Sigmoid colon (tissue), 7 donors: ENCODE results near the gene TNRC18. TPM values are rescaled to one million over a fixed set of nuclear protein-coding genes. Genes with fewer than 3 reads are reported as not detected.

Experiments used
- DNase-seq: peaks from one replicate; pipeline ENCODE4 v3.0.0-alpha.2; 2019
- H3K27ac ChIP-seq, 4 donors: fragments of 200-600 bp; sonication (generic); one replicate each; pipeline ENCODE4 v1.5.1; 2016 to 2019; ENCODE audit warnings: mild to moderate bottlenecking in 1 of 4
- H3K27me3 ChIP-seq, 3 donors: fragments of 200-600 bp; sonication (generic); one replicate each; pipeline ENCODE4 v1.5.1; 2019; ENCODE audit warnings: mild to moderate bottlenecking in 1 of 3
- H3K36me3 ChIP-seq, 4 donors: fragments of 200-600 bp; sonication (generic); one replicate each; pipeline ENCODE4 v1.5.1; 2016 to 2019
- H3K4me1 ChIP-seq, 4 donors: fragments of 200-600 bp; sonication (generic); one replicate each; pipeline ENCODE4 v1.5.1; 2017 to 2019
- H3K4me3 ChIP-seq, 4 donors: fragments of 200-600 bp; sonication (generic); one replicate each; pipeline ENCODE4 v1.5.1; 2017 to 2019; ENCODE audit warnings: mild to moderate bottlenecking in 2 of 4, moderate library complexity in 1 of 4
- H3K9me3 ChIP-seq, 4 donors: fragments of 200-600 bp in 3 of 4; sonication (generic) in 3 of 4; one replicate each; pipeline versions ENCODE4 v1.5.1 to v1.6.1; 2013 to 2019
- EP300 ChIP-seq, 4 donors: sonication (generic); formaldehyde crosslinking; IDR thresholded peaks; one replicate each; pipeline ENCODE4 v1.6.1; 2017; ENCODE audit warnings: antibody characterized with exemption in 4 of 4
- POLR2A ChIP-seq, 2 donors: fragments of 450-650 bp; IDR thresholded peaks; one replicate each; pipeline ENCODE4 v1.6.1; 2016; ENCODE audit warnings: antibody characterized with exemption in 2 of 2, mild to moderate bottlenecking in 2 of 2, moderate library complexity in 2 of 2
- POLR2AphosphoS5 ChIP-seq, 4 donors: sonication (generic); formaldehyde crosslinking; IDR thresholded peaks; one replicate each; pipeline ENCODE4 v1.6.1; 2017; ENCODE audit warnings: antibody characterized with exemption in 4 of 4
- WGBS, 2 donors: extraction: QIAGEN DNeasy Blood & Tissue Kit; methylation state at CpG; one replicate each; pipeline ENCODE4 v1.1.7; 2013; 5-methylcytosine and 5-hydroxymethylcytosine counted together
- intact Hi-C: fragments of 100-400 bp; cut with DNase I; formaldehyde crosslinking; loops from one replicate; pipeline ENCODE4 v1.15.1; 2023
- polyA plus RNA-seq, 3 donors: library from polyadenylated mRNA; stranded (reverse); fragments of 200-250 nt; gene quantifications; one replicate each; pipeline ENCODE4 v1.2.3, GENCODE V29; 2013
- total RNA-seq, 4 donors: library from RNA; depleted of rRNA; stranded (reverse); fragments of >200 nt; gene quantifications; one replicate each; pipeline ENCODE4 v1.1.0, GENCODE V29; 2016
- TF ChIP-seq, protein P1 (sequence below), 4 experiments: fragments of 450-650 bp in 3 of 4; fragments of 200-600 bp in 1 of 4; IDR thresholded peaks; one replicate each; pipeline ENCODE4 v1.5.1; 2016 to 2019; ENCODE audit warnings: antibody characterized with exemption in 4 of 4, mild to moderate bottlenecking in 3 of 4, moderate library complexity in 2 of 4
- donor health status: healthy with polysubstance abuse.
- donor health status: Bipolar disorder and iron deficiency.
- donor health status: healthy.

The TNRC18 gene
- total and polyA plus RNA-seq, 7 donors = 12.6 to 187 (median 44.9) TPM

DNA sequence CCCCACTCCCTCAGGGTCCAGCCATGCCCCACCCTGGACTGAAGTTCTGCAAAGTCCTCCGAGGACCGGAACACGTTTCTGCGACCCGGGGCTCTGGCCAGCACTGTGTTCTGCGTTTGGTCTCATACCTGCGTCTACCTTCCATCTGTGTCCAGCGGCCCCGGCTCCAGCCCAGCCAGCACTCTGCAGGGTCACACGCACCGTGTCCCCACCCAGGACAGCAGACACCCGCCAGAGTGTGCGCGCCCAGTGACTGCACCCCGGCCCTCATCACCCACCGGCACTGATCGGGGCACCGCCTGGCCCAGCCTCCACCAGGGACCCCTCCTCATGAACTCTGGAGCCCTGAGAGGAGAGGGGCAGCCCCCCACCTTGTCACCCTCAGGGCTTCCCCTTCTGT is 120.6 kb downstream of the TNRC18 start:
- Histone ChIP-seq H3K36me3 (peaks cover 5 to 18% (median 11%) of the 10 kb centered on the region in 4 donors), H3K27ac (no peak overlapping the region), H3K4me3 (no peak overlapping the region), H3K27me3 (no peaks in the 10 kb centered on the region), H3K4me1 (no peaks in the 10 kb centered on the region), H3K9me3 (no peaks in the 10 kb centered on the region)
- no peak for TF ChIP-seq POLR2A (IDR thresholded peaks at IDR 0.05)
- TF ChIP-seq POLR2AphosphoS5 (IDR thresholded peaks at IDR 0.05) = no peak
- TF ChIP-seq EP300 (IDR thresholded peaks at IDR 0.05) = no peak
- TF ChIP-seq, protein P1, sequence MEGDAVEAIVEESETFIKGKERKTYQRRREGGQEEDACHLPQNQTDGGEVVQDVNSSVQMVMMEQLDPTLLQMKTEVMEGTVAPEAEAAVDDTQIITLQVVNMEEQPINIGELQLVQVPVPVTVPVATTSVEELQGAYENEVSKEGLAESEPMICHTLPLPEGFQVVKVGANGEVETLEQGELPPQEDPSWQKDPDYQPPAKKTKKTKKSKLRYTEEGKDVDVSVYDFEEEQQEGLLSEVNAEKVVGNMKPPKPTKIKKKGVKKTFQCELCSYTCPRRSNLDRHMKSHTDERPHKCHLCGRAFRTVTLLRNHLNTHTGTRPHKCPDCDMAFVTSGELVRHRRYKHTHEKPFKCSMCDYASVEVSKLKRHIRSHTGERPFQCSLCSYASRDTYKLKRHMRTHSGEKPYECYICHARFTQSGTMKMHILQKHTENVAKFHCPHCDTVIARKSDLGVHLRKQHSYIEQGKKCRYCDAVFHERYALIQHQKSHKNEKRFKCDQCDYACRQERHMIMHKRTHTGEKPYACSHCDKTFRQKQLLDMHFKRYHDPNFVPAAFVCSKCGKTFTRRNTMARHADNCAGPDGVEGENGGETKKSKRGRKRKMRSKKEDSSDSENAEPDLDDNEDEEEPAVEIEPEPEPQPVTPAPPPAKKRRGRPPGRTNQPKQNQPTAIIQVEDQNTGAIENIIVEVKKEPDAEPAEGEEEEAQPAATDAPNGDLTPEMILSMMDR (IDR thresholded peaks at IDR 0.05) = no peak
- WGBS, 2 donors = 84 to 89% methylated on average over 18 of the region's 18 CpGs
- no peak for DNase-seq
- intact Hi-C loops = no loop called here

DNA sequence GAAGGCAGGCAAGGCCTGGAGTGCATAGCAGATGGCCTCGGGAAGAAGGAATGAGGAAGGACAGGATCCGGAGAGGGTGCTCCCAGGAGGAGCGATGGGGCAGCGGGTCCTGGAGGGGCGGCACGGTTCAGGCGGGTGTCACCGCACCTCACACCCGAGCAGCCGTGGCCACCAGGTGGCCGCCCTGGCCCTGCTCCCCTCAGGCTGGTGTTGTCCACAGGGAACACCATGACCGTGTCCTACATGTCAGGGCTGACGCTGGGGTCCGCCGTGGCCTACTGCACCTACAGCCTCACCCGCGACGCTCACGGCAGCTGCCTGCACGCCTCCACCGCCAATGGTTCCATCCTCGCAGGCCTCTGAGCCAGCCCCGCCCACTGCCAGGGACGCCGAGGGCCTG is 121.1 kb downstream of the TNRC18 start:
- no peak for TF ChIP-seq EP300 (IDR thresholded peaks at IDR 0.05)
- TF ChIP-seq, protein P1 (IDR thresholded peaks at IDR 0.05) = no peak
- TF ChIP-seq POLR2AphosphoS5 (IDR thresholded peaks at IDR 0.05) = no peak
- TF ChIP-seq POLR2A (IDR thresholded peaks at IDR 0.05) = no peak
- WGBS, 2 donors = 75 to 76% methylated on average over 25 of the region's 25 CpGs
- H3K4me1 ChIP-seq = no peaks in the 10 kb centered on the region
- H3K27ac ChIP-seq = no peak overlapping the region
- H3K4me3 ChIP-seq = no peak overlapping the region
- no peak for DNase-seq
- H3K9me3 ChIP-seq = no peaks in the 10 kb centered on the region
- intact Hi-C loops = no loop called here
- peaks cover under 1 to 14% (median 7%) of the 10 kb centered on the region in 4 donors for H3K36me3 ChIP-seq
- H3K27me3 ChIP-seq = peaks cover 0 to 2% (median 0%) of the 10 kb centered on the region in 3 donors

DNA sequence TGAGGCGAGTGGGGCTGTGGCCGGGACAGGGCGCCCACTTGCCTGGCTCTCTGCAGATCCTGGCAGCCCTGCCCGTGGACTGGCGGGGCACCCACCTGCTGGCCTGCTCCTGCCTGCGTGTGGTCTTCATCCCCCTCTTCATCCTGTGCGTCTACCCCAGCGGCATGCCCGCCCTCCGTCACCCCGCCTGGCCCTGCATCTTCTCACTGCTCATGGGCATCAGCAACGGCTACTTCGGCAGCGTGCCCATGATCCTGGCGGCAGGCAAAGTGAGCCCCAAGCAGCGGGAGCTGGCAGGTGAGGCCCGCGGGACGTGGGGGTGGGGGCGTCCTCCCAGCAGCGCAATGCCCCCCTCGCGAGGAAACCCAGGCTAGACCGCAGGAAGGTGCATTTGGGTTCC is 123.3 kb downstream of the TNRC18 start:
- Histone ChIP-seq H3K4me3 (no peak overlapping the region), H3K4me1 (peaks cover 0 to 4% (median 0%) of the 10 kb centered on the region in 4 donors), H3K27ac (no peak overlapping the region), H3K27me3 (peaks cover 0 to 14% (median 8%) of the 10 kb centered on the region in 3 donors), H3K9me3 (no peaks in the 10 kb centered on the region), H3K36me3 (no peaks in the 10 kb centered on the region)
- 92 to 94% methylated on average over 24 of the region's 24 CpGs for WGBS, 2 donors
- intact Hi-C loops = no loop called here
- no peak for DNase-seq
- TF ChIP-seq POLR2AphosphoS5 (IDR thresholded peaks at IDR 0.05) = no peak
- TF ChIP-seq EP300 (IDR thresholded peaks at IDR 0.05) = no peak
- TF ChIP-seq, protein P1 (IDR thresholded peaks at IDR 0.05) = no peak
- no peak for TF ChIP-seq POLR2A (IDR thresholded peaks at IDR 0.05)

DNA sequence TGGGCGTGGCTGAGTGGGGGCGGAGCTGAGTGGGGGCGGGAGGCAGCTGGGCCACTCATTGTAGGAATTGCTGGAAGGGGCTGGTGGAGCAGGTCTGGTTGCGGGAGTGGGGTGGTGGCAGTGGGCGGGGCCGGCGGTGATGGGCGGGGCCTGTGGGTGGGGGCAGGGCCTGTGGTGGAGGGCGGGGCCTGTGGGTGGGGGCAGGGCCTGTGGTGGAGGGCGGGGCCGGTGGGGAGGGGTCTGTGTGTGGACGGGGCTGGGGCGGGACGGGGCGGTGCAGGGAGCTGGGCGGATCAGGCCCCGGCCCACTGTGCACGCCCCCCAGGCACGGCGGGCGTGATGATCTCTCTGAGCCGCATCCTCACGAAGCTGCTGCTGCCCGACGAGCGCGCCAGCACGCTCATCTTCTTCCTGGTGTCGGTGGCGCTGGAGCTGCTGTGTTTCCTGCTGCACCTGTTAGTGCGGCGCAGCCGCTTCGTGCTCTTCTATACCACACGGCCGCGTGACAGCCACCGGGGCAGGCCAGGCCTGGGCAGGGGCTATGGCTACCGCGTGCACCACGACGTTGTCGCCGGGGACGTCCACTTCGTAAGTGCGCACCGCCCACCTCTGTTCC is 126.9 kb downstream of the TNRC18 start:
- Histone ChIP-seq H3K27me3 (peaks cover 0 to 15% (median 8%) of the 10 kb centered on the region in 3 donors), H3K9me3 (peaks cover 0 to 2% (median 0%) of the 10 kb centered on the region in 4 donors), H3K4me1 (peaks cover 0 to 4% (median 0%) of the 10 kb centered on the region in 4 donors), H3K4me3 (no peak overlapping the region), H3K27ac (no peak overlapping the region), H3K36me3 (no peaks in the 10 kb centered on the region)
- TF ChIP-seq POLR2AphosphoS5 (IDR thresholded peaks at IDR 0.05) (no peak), EP300 (IDR thresholded peaks at IDR 0.05) (no peak), POLR2A (IDR thresholded peaks at IDR 0.05) (no peak)
- TF ChIP-seq, protein P1 (IDR thresholded peaks at IDR 0.05) = no peak
- no peak for DNase-seq
- intact Hi-C loops = no loop called here
- WGBS, 2 donors = 31 to 76% methylated on average over 48 of the region's 48 CpGs
